Ovary (tissue), 9 donors: ENCODE measurements around the gene XXYLT1. TPM values are rescaled to one million over a fixed set of nuclear protein-coding genes. Genes with fewer than 3 reads are reported as not detected.

Source experiments
- DNase-seq, 5 donors: peaks; one replicate each; pipeline ENCODE4 v3.0.0-alpha.2; 2019 to 2020
- H3K27ac ChIP-seq, 2 donors: fragments of 200-600 bp; one replicate each; pipeline versions ENCODE4 v1.5.1 to v1.8.0; 2019 to 2022
- H3K27me3 ChIP-seq: fragments of 200-600 bp; one replicate; pipeline ENCODE4 v1.8.0; 2022
- H3K36me3 ChIP-seq: fragments of 200-600 bp; sonication (generic); one replicate; pipeline ENCODE4 v1.5.1; 2019
- H3K4me1 ChIP-seq: one replicate; pipeline ENCODE4 v1.8.1; 2013; ENCODE audit warnings: mild to moderate bottlenecking, moderate library complexity; ENCODE audit not compliant: insufficient read depth
- H3K4me3 ChIP-seq: fragments of 200-600 bp; sonication (generic); one replicate; pipeline ENCODE4 v1.5.1; 2017
- H3K9me3 ChIP-seq, 2 donors: fragments of 200-600 bp in 1 of 2; sonication (generic) in 1 of 2; one replicate each; pipeline versions ENCODE4 v1.5.1 to v1.8.1; 2013 to 2019; ENCODE audit warnings: mild to moderate bottlenecking in 1 of 2, moderate library complexity in 1 of 2
- EP300 ChIP-seq: sonication (generic); formaldehyde crosslinking; IDR thresholded peaks from one replicate; pipeline ENCODE4 v1.6.1; 2017; ENCODE audit warnings: antibody characterized with exemption
- POLR2A ChIP-seq: fragments of 450-650 bp; IDR thresholded peaks from one replicate; pipeline ENCODE4 v1.6.1; 2017; ENCODE audit warnings: antibody characterized with exemption, mild to moderate bottlenecking, moderate library complexity
- WGBS, 3 donors: extraction: QIAGEN DNeasy Blood & Tissue Kit in 1 of 3; methylation state at CpG; one replicate each; pipeline versions ENCODE4 v1.1.5 to v1.1.7; 2013 to 2017; 5-methylcytosine and 5-hydroxymethylcytosine counted together
- intact Hi-C, 4 donors: fragments of 100-400 bp; cut with DNase I; formaldehyde crosslinking; loops; one replicate each; pipeline versions ENCODE4 v1.11.0 to v1.15.1; 2022 to 2023
- polyA plus RNA-seq, 2 donors: library from polyadenylated mRNA; stranded (reverse); fragments of 200-250 nt in 1 of 2; fragments of 350-450 nt in 1 of 2; fragmentation: Illumina TruSeq in 1 of 2; extraction: RNeasy Lipid Tissue Mini Kit (QIAGEN cat#74804) in 1 of 2; gene quantifications; one replicate each; pipeline ENCODE4 v1.2.3, GENCODE V29; 2013 to 2014
- total RNA-seq, 7 donors: library from RNA; depleted of rRNA in 2 of 7; stranded (reverse); fragments of >200 nt in 2 of 7; fragmentation: NEBNext Ultra II Directional in 3 of 7; extraction: Animal tissue kit (Norgen Biotek cat#: 25700) in 3 of 7; gene quantifications; one replicate each; pipeline versions ENCODE4 v1.1.0 to v1.2.4, GENCODE V29; 2016 to 2023
- TF ChIP-seq, protein P1 (sequence below), 3 donors: fragments of 450-650 bp in 2 of 3; fragments of 200-600 bp in 1 of 3; IDR thresholded peaks; one replicate each; pipeline versions ENCODE4 v1.5.1 to v1.8.0; 2016 to 2022; ENCODE audit warnings: antibody characterized with exemption in 3 of 3, mild to moderate bottlenecking in 1 of 3
- donor health status: DM: no; HTN: no; CAD: no; lungs with moderate emphysema.
- donor health status: DM: no; HTN: no; CAD: no.
- donor health status: Bipolar disorder and iron deficiency.
- donor health status: DM: yes; HTN: yes; CAD: no.
- donor health status: DM: no; HTN: no; CAD: no.
- donor health status: DM: yes; HTN: yes; CAD: no.

The XXYLT1 gene
- total and polyA plus RNA-seq, 9 donors, result 5.6 to 13.6 (median 10.2) TPM

DNA sequence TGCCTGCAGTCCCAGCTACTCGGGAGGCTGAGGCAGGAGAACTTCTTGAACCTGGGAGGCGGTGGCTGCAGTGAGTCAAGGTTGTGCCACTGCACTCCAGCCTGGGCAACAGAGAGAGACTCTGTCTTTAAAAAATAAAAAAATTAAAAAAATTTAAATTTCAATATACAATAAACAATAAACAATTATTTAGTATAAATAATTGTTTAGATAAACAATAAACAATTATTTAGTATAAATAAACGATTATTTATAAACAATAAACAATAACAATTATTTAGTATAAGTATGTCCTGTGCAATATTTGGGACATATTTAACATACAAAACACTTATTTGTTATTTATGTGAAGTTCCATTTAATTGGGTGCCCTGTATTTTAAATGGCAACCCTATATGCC, 119.6 kb downstream of the XXYLT1 start:
- Histone ChIP-seq H3K36me3 (no peaks in the 10 kb centered on the region), H3K9me3 (no peaks in the 10 kb centered on the region), H3K4me1 (peaks cover 13% of the 10 kb centered on the region), H3K27me3 (no peaks in the 10 kb centered on the region), H3K4me3 (no peak overlapping the region), H3K27ac (no peak overlapping the region)
- WGBS, 3 donors, result 70 to 71% (median 70%) methylated on average over 3 of the region's 3 CpGs
- DNase-seq, result no peak
- intact Hi-C loops, result loop anchor here in 2 of 4 donors (10.0 kb wide), 2 partner anchors 53 to 103 kb away; no protein-coding TSS in a partner anchor
- TF ChIP-seq, protein P1, sequence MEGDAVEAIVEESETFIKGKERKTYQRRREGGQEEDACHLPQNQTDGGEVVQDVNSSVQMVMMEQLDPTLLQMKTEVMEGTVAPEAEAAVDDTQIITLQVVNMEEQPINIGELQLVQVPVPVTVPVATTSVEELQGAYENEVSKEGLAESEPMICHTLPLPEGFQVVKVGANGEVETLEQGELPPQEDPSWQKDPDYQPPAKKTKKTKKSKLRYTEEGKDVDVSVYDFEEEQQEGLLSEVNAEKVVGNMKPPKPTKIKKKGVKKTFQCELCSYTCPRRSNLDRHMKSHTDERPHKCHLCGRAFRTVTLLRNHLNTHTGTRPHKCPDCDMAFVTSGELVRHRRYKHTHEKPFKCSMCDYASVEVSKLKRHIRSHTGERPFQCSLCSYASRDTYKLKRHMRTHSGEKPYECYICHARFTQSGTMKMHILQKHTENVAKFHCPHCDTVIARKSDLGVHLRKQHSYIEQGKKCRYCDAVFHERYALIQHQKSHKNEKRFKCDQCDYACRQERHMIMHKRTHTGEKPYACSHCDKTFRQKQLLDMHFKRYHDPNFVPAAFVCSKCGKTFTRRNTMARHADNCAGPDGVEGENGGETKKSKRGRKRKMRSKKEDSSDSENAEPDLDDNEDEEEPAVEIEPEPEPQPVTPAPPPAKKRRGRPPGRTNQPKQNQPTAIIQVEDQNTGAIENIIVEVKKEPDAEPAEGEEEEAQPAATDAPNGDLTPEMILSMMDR (IDR thresholded peaks at IDR 0.05), result no peak
- no peak for TF ChIP-seq EP300
- no peak for TF ChIP-seq POLR2A

DNA sequence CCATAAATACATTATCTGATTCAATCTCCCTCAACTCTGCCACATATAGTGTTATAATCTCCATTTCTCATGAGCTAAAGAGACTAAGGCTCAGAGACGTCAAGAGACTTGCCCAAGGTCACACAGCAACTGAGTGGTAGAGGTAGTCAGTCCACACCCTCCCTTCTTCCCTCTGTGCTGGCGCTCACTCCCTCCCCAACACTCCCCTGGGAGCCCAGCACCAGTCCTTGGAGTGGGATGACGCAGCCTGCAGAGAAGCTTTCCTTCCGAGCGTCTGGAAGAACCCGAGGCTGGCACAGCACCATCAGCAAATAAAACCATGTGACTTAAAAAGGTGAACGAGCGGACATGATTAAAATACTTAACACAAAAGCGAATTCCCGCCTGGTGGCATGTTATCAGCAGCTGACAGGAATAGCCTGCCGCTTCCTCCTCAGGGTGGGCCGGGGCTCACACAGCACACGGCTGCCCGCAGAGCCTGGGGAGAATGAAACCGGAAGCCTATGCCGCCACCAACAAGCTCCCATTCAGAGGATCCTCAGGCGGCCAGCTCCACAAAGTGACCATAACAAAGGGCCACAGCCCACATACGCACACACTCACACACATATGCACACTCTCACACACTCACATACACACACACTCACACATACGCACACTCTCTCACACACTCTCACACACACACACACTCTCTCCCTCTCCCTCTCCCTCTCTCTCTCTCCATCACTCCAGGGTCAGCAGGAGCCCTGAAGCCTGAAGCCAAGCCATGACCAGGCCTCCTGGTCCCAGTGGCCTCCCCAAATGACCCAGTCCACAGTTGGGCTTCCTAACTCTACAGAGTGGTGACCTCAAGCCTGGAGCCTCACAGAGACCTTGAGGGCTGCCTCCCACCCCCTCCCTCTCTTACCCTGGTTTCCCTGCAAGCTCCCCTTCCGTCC, 120.5 kb downstream of the XXYLT1 start:
- peak overlapping the region in 1 of 2 donors; percentile 50 for H3K27ac ChIP-seq
- peak; percentile 69 to 82 (median 75) for DNase-seq
- TF ChIP-seq POLR2A (no peak), EP300 (peak; percentile 34)
- intact Hi-C loops, result loop anchor here in 2 of 4 donors (10.0 kb wide), 2 partner anchors 54 to 104 kb away; no protein-coding TSS in a partner anchor
- no peaks in the 10 kb centered on the region for H3K36me3 ChIP-seq
- peak overlapping the region; percentile 10 for H3K4me3 ChIP-seq
- peaks cover 11% of the 10 kb centered on the region for H3K4me1 ChIP-seq
- no peaks in the 10 kb centered on the region for H3K27me3 ChIP-seq
- WGBS, 3 donors, result 13 to 45% (median 17%) methylated on average over 20 of the region's 20 CpGs
- no peaks in the 10 kb centered on the region for H3K9me3 ChIP-seq

DNA sequence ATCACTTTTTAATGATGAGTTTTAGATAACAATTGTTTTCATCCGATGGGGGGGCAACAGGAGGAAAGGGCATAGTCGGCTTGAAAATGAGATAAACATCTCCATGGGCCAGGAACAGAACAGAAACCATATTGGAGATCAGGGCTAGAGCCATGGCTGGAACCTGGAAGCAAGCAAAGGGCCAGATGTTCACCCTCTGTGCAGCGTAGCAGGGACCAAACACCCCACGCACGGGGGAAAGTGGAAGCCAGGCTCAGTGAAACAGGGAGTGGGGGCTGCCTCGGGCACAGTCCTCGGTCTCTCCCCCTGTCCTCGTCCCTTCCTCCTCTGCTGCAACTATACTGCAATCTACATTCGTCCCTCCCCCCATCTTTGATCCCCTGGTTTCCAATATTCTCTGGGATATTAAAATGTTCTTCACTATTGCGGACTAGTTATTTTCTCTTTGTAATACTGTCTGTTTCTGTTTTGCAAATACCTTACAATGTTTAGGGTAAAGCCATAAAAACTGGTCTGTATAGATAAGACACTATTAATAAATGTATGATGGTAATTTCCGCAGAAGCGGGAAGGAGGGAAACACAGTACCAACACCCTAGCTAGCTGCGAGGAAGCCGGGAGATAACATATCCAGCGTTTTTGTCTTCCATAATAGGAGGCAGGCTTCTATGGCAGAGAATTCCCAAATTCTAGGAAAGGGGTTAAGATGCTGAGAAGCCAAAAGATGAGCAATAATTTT, 121.5 kb downstream of the XXYLT1 start:
- H3K27ac ChIP-seq, result peak overlapping the region in 1 of 2 donors; percentile 50
- DNase-seq, result no peak
- no peak for TF ChIP-seq POLR2A
- no peak for TF ChIP-seq EP300
- TF ChIP-seq, protein P1 (IDR thresholded peaks at IDR 0.05), result no peak
- H3K36me3 ChIP-seq, result no peaks in the 10 kb centered on the region
- no peak overlapping the region for H3K4me3 ChIP-seq
- H3K9me3 ChIP-seq, result no peaks in the 10 kb centered on the region
- intact Hi-C loops, result loop anchor here in 3 of 4 donors (10.0 kb wide), 2 partner anchors 55 to 105 kb away; no protein-coding TSS in a partner anchor
- H3K27me3 ChIP-seq, result no peaks in the 10 kb centered on the region
- H3K4me1 ChIP-seq, result peaks cover 8% of the 10 kb centered on the region
- WGBS, 3 donors, result 28 to 62% (median 38%) methylated on average over 15 of the region's 15 CpGs

DNA sequence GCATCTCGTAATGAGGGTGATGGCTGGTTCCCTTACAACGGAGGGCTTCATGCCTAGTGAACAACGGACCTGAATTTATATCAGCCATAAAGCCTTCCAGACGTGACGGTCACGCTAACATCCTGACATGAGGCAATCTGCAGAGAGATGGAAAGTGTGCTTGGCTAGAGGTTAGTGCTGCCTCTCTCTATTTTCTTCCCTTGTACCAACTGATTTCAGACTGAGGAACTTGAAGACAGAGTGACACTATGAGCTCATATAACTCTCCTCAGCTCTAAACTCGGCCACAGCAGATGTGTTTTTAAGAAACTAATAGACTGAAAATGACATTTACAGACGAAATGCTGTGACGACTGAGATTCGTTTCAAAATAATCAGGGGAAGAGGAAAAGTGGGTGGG, 122.4 kb downstream of the XXYLT1 start:
- no peaks in the 10 kb centered on the region for H3K36me3 ChIP-seq
- TF ChIP-seq, protein P1 (IDR thresholded peaks at IDR 0.05), result no peak
- no peak for TF ChIP-seq POLR2A
- no peak for TF ChIP-seq EP300
- H3K27ac ChIP-seq, result no peak overlapping the region
- no peaks in the 10 kb centered on the region for H3K27me3 ChIP-seq
- peaks cover 1% of the 10 kb centered on the region for H3K4me1 ChIP-seq
- intact Hi-C loops, result loop anchor here in 1 of 4 donors (10.0 kb wide), 1 partner anchor 106 kb away; no protein-coding TSS in a partner anchor
- H3K9me3 ChIP-seq, result no peaks in the 10 kb centered on the region
- no peak for DNase-seq
- H3K4me3 ChIP-seq, result no peak overlapping the region
- 57 to 71% (median 67%) methylated on average over 10 of the region's 10 CpGs for WGBS, 3 donors
